Activated CD4-positive, alpha-beta T cell treated with anti-CD3 and anti-CD28 coated beads, Interleukin-2, amount 10 ng/mL, durations not matched to agents 7 days and 5 days (primary cell): ENCODE data around the gene SLC1A4. TPM values are rescaled to one million over a fixed set of nuclear protein-coding genes. Genes with fewer than 3 reads are reported as not detected.
A peak's percentile ranks its signal among the peaks of the same experiment; 100 is the strongest.

Experiments used
- CTCF ChIA-PET: fragments of 350-600 bp; sonication (Branson Sonifier 250); formaldehyde crosslinking; loops from one replicate; lab custom pipeline; 2021; ENCODE audit warnings: antibody characterized with exemption; lab: Charles Lee
- POLR2A ChIA-PET: fragments of 350-600 bp; sonication (Branson Sonifier 250); formaldehyde crosslinking; loops from one replicate; lab custom pipeline; 2021; ENCODE audit warnings: antibody characterized with exemption; lab: Charles Lee
- DNase-seq: peaks from one replicate; pipeline ENCODE4 v3.0.0-alpha.2; 2020
- H3K27ac Mint-ChIP-seq: one replicate; pipeline ENCODE4 v1.8.0; 2021; ENCODE audit warnings: mild to moderate bottlenecking, moderate library complexity, mixed read lengths
- H3K27me3 Mint-ChIP-seq: one replicate; pipeline ENCODE4 v1.8.0; 2021; ENCODE audit warnings: mixed read lengths
- H3K36me3 Mint-ChIP-seq: one replicate; pipeline ENCODE4 v1.8.0; 2021; ENCODE audit warnings: low read depth, mixed read lengths
- H3K4me1 Mint-ChIP-seq: one replicate; pipeline ENCODE4 v1.8.0; 2021; ENCODE audit warnings: mixed read lengths
- H3K4me3 Mint-ChIP-seq: one replicate; pipeline ENCODE4 v1.8.0; 2021; ENCODE audit warnings: mild to moderate bottlenecking, moderate library complexity, mixed read lengths
- H3K9me3 Mint-ChIP-seq: one replicate; pipeline ENCODE4 v1.8.0; 2021; ENCODE audit warnings: mixed read lengths
- total RNA-seq, 2 experiments: library from RNA; stranded (reverse); gene quantifications; one replicate each; pipeline ENCODE4 v1.2.3, GENCODE V29; 2021

Gene SLC1A4
- total RNA-seq, 2 experiments from 2014 or later, result 50.1 to 54.6 TPM

DNA sequence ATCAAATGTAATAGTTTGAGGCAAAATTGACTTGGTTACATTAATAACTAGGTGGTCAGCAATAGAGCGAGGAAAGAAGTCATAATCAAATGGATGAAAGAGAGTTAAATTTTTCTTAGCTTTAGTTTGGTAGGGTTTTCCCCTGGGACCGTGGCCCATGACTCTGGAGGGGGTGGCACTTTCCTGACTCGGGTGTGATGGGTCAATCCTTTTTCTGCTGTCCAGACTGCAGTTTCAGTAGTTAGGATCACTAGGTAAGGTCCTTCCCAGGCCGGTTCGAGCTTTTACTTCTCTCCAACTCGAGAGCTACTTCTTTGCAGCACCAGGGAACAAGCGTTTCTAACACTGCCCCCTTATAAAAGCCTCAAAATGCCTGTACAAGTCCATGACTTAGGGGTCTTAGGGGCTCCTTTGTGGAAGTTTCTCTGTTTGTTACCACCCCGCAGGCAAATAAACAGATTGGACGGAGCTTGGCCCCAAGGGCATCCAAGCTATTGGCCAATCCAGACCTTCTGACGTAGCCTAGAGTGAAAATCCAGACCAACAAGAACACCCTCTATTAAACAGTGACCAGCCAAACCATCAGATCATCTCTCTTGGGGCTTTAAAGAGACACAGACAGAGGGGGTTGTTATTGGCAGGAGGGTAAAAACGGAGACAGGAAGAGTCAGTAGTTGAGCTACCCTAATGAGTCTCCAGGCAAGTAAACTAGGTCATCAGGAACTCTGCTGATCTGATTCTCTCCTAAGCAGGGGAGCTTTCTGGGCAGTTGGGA is 57.6 kb downstream of the SLC1A4 start:
- POLR2A ChIA-PET, result no interaction called here
- Mint-ChIP-seq H3K4me1 (peaks cover 7% of the 10 kb centered on the region), H3K27me3 (peaks cover 2% of the 10 kb centered on the region), H3K27ac (no peak overlapping the region), H3K9me3 (peaks cover 13% of the 10 kb centered on the region), H3K36me3 (peaks cover 21% of the 10 kb centered on the region), H3K4me3 (no peak overlapping the region)
- DNase-seq, result no peak
- CTCF ChIA-PET, result interaction anchor here (0.6 to 1.8 kb wide), 7 partner anchors 11 to 535 kb away, joined by 3 to 5 read pairs (median 3); no protein-coding TSS in a partner anchor

GRCh38 chr2:65049010-65049639 is 59.9 kb downstream of the SLC1A4 start:
- no peak overlapping the region for H3K4me3 Mint-ChIP-seq
- H3K4me1 Mint-ChIP-seq, result peaks cover 23% of the 10 kb centered on the region
- H3K9me3 Mint-ChIP-seq, result peaks cover 11% of the 10 kb centered on the region
- peaks cover 2% of the 10 kb centered on the region for H3K27me3 Mint-ChIP-seq
- CTCF ChIA-PET, result interaction anchor here (2.2 kb wide), 1 partner anchor 131 kb away, joined by 7 read pairs; no protein-coding TSS in a partner anchor
- no peak for DNase-seq
- no peak overlapping the region for H3K27ac Mint-ChIP-seq
- POLR2A ChIA-PET, result no interaction called here
- peaks cover 16% of the 10 kb centered on the region for H3K36me3 Mint-ChIP-seq

DNA sequence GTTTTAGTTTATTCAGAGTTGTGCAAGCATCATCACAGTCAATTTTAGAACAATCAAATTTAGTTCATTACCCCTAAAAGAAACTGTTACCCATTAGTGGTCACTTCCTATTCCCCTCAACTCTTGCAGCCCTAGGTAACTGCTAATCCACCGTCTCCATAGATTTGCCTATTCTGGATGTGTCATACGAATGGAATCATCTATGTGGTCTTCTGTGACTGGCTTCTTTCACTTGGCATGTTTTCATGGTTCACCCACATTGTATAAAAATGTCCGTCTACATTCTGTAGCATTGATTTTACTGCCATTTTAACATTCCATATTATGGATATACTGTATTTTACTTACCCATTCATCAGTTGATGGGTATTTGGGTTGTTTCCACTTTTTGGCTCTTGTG is 61.7 kb downstream of the SLC1A4 start:
- H3K4me1 Mint-ChIP-seq, result peaks cover 35% of the 10 kb centered on the region
- H3K27me3 Mint-ChIP-seq, result peaks cover 2% of the 10 kb centered on the region
- no peak overlapping the region for H3K27ac Mint-ChIP-seq
- peaks cover 4% of the 10 kb centered on the region for H3K9me3 Mint-ChIP-seq
- no peak overlapping the region for H3K4me3 Mint-ChIP-seq
- no peak for DNase-seq
- POLR2A ChIA-PET, result interaction anchor here (0.5 kb wide), 1 partner anchor 43 kb away, joined by 3 read pairs; no protein-coding TSS in a partner anchor
- CTCF ChIA-PET, result no interaction called here
- H3K36me3 Mint-ChIP-seq, result peaks cover 9% of the 10 kb centered on the region

DNA sequence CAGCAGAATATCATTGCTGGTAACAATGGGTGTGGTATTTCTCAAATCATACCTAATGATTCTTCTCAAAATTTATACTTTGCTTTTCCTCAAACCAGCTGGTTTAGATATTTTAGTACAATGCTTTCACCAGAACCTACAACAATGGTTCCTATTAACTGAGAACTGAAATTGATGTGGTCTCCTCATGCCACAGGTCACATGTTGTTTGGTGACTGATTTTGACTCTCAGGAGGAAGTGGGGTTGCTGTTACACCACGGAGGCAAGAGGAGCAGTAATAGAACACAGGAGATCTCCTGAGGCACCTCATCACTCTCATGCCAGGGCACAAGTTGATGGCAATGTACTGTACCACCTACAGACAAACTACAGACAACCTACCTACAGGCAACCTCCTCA is 64.0 kb downstream of the SLC1A4 start:
- POLR2A ChIA-PET, result no interaction called here
- Mint-ChIP-seq H3K36me3 (peaks cover 5% of the 10 kb centered on the region), H3K4me3 (no peak overlapping the region), H3K27me3 (peaks cover 2% of the 10 kb centered on the region), H3K27ac (peak overlapping the region; percentile 57), H3K9me3 (peaks cover 4% of the 10 kb centered on the region), H3K4me1 (peaks cover 49% of the 10 kb centered on the region)
- CTCF ChIA-PET, result interaction anchor here (0.6 to 1.6 kb wide), 4 partner anchors 11 to 138 kb away, joined by 3 to 4 read pairs (median 3); no protein-coding TSS in a partner anchor
- DNase-seq, result peak; percentile 76

DNA sequence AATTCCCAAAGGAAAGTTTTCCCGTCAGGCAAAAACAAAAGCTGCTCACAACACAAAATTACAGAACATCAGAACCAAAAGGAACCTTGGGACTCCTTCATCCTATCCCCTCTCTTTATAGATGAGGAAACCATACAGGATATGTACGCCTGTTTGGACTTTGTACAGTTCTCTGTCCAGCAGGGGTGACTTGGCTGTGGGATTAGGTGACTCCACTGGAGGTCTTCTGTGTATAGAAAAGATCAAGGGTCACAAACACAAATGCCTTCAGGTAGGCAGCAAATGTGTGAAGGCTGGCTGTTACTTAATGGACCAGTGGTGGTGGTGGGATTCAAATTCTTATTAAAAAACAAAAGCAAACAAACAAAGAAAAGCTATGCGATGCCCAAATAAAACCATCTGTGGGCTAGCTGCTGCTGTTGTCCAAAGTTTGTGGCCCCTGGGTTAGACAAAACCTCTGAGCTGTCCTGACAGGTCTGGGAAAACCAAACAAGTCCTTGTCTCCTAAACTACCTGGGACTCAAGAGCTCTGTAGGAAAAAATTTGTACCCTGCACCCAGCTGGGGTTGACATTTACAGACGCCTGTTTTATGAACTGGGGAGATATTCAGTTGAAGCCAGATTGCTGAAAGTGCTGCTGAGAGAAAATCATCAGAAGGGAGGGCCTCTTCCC is 65.7 kb downstream of the SLC1A4 start:
- H3K4me1 Mint-ChIP-seq, result peaks cover 59% of the 10 kb centered on the region
- H3K36me3 Mint-ChIP-seq, result peaks cover 3% of the 10 kb centered on the region
- no peaks in the 10 kb centered on the region for H3K9me3 Mint-ChIP-seq
- H3K4me3 Mint-ChIP-seq, result peak overlapping the region; percentile 92
- POLR2A ChIA-PET, result no interaction called here
- no peak for DNase-seq
- peak overlapping the region; percentile 88 for H3K27ac Mint-ChIP-seq
- H3K27me3 Mint-ChIP-seq, result peaks cover 2% of the 10 kb centered on the region
- CTCF ChIA-PET, result interaction anchor here (0.6 to 2.8 kb wide), 13 partner anchors 10 to 266 kb away, joined by 3 to 11 read pairs (median 3); no protein-coding TSS in a partner anchor

DNA sequence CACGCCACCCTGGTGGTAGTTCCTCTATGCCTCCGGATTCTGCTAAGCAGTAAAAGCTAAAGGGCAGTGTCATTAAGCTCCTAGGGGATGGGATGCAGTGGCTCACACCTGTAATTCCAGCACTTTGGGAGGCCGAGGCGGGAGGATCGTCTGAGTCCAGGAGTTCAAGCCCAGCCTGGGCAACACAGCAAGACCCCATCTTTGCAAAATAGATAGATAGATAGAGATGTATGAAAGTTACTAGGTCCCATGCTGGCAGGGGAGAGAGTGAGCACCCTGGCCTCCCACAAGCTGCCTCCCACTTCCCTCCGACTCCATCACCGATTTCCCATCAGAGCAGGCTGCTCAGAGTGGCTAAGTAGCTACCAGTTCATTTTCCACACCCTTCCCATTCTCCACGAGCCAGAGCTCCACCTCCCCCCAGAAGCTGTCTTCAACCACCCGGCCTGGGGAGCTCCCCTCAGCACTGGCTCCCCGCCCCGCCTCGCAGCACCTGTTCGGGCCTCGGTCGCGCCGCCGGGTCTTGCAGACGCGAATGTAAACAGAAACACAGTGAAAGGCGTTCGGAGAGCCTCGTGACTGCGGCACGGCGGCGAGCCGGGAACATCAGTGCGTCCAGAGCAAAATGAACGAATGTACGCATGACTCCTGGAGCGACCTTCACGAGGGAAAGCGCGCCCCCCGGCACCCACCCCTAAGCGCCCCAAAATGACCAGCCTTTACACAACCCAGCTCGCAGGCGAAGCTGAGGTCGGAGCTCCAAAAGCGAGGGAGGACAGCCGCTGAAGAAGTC is 66.4 kb downstream of the SLC1A4 start:
- no peaks in the 10 kb centered on the region for H3K9me3 Mint-ChIP-seq
- ChIA-PET POLR2A (interaction anchor here (0.9 to 1.1 kb wide), 3 partner anchors 67 to 172 kb away, joined by 4 to 6 read pairs (median 6); partner anchors contain the start of gene ACTR2), CTCF (interaction anchor here (0.5 to 2.8 kb wide), 18 partner anchors 9 to 972 kb away, joined by 3 to 11 read pairs (median 3); no protein-coding TSS in a partner anchor)
- peak; percentile 76 for DNase-seq
- peak overlapping the region; percentile 88 for H3K27ac Mint-ChIP-seq
- H3K4me3 Mint-ChIP-seq, result peak overlapping the region; percentile 92
- H3K36me3 Mint-ChIP-seq, result peaks cover 3% of the 10 kb centered on the region
- peaks cover 59% of the 10 kb centered on the region for H3K4me1 Mint-ChIP-seq
- peaks cover 2% of the 10 kb centered on the region for H3K27me3 Mint-ChIP-seq

GRCh38 chr2:65056215-65057053 is 67.2 kb downstream of the SLC1A4 start, which contains the start of gene CEP68:
CEP68 (plus strand) TSS chr2:65056416; CDS start chr2:65069445, 13,029 bp downstream.
- H3K27me3 Mint-ChIP-seq, result no peaks in the 10 kb centered on the region
- H3K9me3 Mint-ChIP-seq, result no peaks in the 10 kb centered on the region
- peaks cover 3% of the 10 kb centered on the region for H3K36me3 Mint-ChIP-seq
- peaks cover 59% of the 10 kb centered on the region for H3K4me1 Mint-ChIP-seq
- peak within 1 kb of the TSS; percentile 92 for H3K4me3 Mint-ChIP-seq
- peak; percentile 98 for DNase-seq
- H3K27ac Mint-ChIP-seq, result peak within 1 kb of the TSS; percentile 88
- ChIA-PET POLR2A (interaction anchor here (0.7 to 1.1 kb wide), 4 partner anchors 68 to 361 kb away, joined by 3 to 6 read pairs (median 5); partner anchors contain the start of gene ACTR2), CTCF (interaction anchor here (0.5 to 2.8 kb wide), 17 partner anchors 8 to 973 kb away, joined by 3 to 11 read pairs (median 3); no protein-coding TSS in a partner anchor)

DNA sequence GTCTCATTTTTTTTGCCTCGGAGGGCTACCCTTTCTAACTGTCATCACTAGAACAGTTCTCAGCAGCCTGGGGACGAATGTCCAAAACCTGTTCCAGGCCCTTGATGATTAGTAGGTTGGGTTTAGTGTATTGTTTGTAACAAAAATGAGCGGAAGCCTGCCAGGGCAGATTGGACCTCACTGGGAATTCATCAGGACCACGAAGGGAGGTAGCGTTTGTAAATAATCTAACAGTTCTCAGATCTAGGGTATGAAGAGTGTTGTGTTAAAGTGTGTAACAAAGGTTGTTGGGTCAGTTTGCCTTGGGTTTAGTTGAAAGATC is 67.8 kb downstream of the SLC1A4 start:
- H3K4me3 Mint-ChIP-seq, result peak overlapping the region; percentile 77
- H3K27me3 Mint-ChIP-seq, result no peaks in the 10 kb centered on the region
- H3K27ac Mint-ChIP-seq, result peak overlapping the region; percentile 88
- H3K9me3 Mint-ChIP-seq, result no peaks in the 10 kb centered on the region
- peaks cover 59% of the 10 kb centered on the region for H3K4me1 Mint-ChIP-seq
- DNase-seq, result no peak
- CTCF ChIA-PET, result interaction anchor here (0.6 to 2.8 kb wide), 4 partner anchors 9 to 139 kb away, joined by 3 to 11 read pairs (median 4); partner anchors contain the start of gene RAB1A
- POLR2A ChIA-PET, result interaction anchor here (0.7 kb wide), 1 partner anchor 361 kb away, joined by 3 read pairs; no protein-coding TSS in a partner anchor
- peaks cover 3% of the 10 kb centered on the region for H3K36me3 Mint-ChIP-seq

DNA sequence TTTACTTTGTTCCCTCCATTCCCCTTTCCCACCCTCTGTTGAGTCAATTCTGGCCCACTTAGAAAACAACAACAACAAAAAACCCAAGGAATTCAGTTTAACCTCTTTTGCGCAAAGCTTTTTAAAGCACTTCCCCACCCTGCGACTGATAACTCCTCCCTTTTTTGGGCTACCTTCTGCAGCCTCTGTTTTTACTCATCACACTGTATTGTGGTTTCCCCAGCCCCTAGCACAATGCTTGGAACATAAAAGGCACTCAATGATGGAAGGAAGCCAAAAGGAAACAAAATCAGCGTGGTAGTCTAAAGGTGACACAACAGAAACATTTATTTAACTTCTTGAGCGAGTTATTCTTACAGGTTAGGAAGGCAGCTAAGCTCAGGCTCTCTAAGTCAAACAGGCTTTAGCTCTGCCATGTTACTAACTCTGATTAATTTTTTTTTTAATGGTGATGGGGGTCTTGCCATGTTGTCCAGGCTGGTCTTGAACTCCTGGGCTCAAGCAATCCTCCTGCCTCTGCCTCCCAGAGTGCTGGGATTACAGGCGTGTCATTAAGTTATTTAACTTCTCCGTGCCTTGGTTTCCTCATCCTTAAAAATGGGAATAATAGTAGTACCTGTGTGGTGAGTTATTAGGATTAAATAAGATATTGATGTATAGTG is 68.3 kb downstream of the SLC1A4 start:
- ChIA-PET POLR2A (no interaction called here), CTCF (interaction anchor here (0.6 to 1.3 kb wide), 4 partner anchors 10 to 140 kb away, joined by 3 to 5 read pairs (median 3); partner anchors contain the start of gene RAB1A)
- H3K4me3 Mint-ChIP-seq, result peak overlapping the region; percentile 77
- H3K4me1 Mint-ChIP-seq, result peaks cover 55% of the 10 kb centered on the region
- peak; percentile 85 for DNase-seq
- H3K9me3 Mint-ChIP-seq, result no peaks in the 10 kb centered on the region
- no peaks in the 10 kb centered on the region for H3K27me3 Mint-ChIP-seq
- H3K27ac Mint-ChIP-seq, result peak overlapping the region; percentile 88
- peaks cover 3% of the 10 kb centered on the region for H3K36me3 Mint-ChIP-seq

- Mint-ChIP-seq H3K27me3 (no peaks in the 10 kb centered on the region), H3K27ac (no peak overlapping the region), H3K4me3 (no peak overlapping the region), H3K4me1 (peaks cover 42% of the 10 kb centered on the region), H3K36me3 (peaks cover 3% of the 10 kb centered on the region), H3K9me3 (no peaks in the 10 kb centered on the region)
- CTCF ChIA-PET, result interaction anchor here (0.9 to 1.9 kb wide), 4 partner anchors 11 to 141 kb away, joined by 3 to 6 read pairs (median 4); no protein-coding TSS in a partner anchor
- POLR2A ChIA-PET, result no interaction called here
- DNase-seq, result no peak
These were observed 69.9 kb downstream of the SLC1A4 start for GRCh38 chr2:65059071-65059470.
